Suprapubic skin (tissue), 4 donors: ENCODE measurements around the gene GPSM3. TPM values are rescaled to one million over a fixed set of nuclear protein-coding genes. Genes with fewer than 3 reads are reported as not detected.

Source experiments
- DNase-seq, 2 donors: peaks; one replicate each; pipeline ENCODE4 v3.0.0-alpha.2; 2019; ENCODE audit warnings: low spot score in 2 of 2
- H3K27ac ChIP-seq: fragments of 200-600 bp; sonication (generic); one replicate; pipeline ENCODE4 v1.5.1; 2019
- H3K27me3 ChIP-seq: fragments of 200-600 bp; sonication (generic); one replicate; pipeline ENCODE4 v1.5.1; 2019
- H3K36me3 ChIP-seq: fragments of 200-600 bp; sonication (generic); one replicate; pipeline ENCODE4 v1.5.1; 2019
- H3K4me1 ChIP-seq: fragments of 200-600 bp; sonication (generic); one replicate; pipeline ENCODE4 v1.5.1; 2019
- H3K4me3 ChIP-seq: fragments of 200-600 bp; sonication (generic); one replicate; pipeline ENCODE4 v1.5.1; 2019; ENCODE audit warnings: mild to moderate bottlenecking
- H3K9me3 ChIP-seq: fragments of 200-600 bp; sonication (generic); one replicate; pipeline ENCODE4 v1.5.1; 2019
- EP300 ChIP-seq: sonication (generic); formaldehyde crosslinking; IDR thresholded peaks from one replicate; pipeline ENCODE4 v1.6.1; 2017; ENCODE audit warnings: antibody characterized with exemption
- POLR2A ChIP-seq, 2 donors: fragments of 450-650 bp; IDR thresholded peaks; one replicate each; pipeline ENCODE4 v1.6.1; 2017; ENCODE audit warnings: antibody characterized with exemption in 2 of 2, mild to moderate bottlenecking in 2 of 2, moderate library complexity in 2 of 2
- POLR2AphosphoS5 ChIP-seq, 3 donors: sonication (generic); formaldehyde crosslinking; IDR thresholded peaks; one replicate each; pipeline ENCODE4 v1.6.1; 2017; ENCODE audit warnings: antibody characterized with exemption in 3 of 3
- WGBS: methylation state at CpG from one replicate; pipeline ENCODE4 v1.1.5; 2018; 5-methylcytosine and 5-hydroxymethylcytosine counted together
- total RNA-seq, 4 donors: library from RNA; depleted of rRNA; stranded (reverse); fragments of >200 nt; gene quantifications; one replicate each; pipeline ENCODE4 v1.1.0, GENCODE V29; 2016
- TF ChIP-seq, protein P1 (sequence below), 2 donors: fragments of 200-600 bp in 1 of 2; fragments of 450-650 bp in 1 of 2; sonication (generic) in 1 of 2; IDR thresholded peaks; one replicate each; pipeline ENCODE4 v1.5.1; 2016 to 2019; ENCODE audit warnings: antibody characterized with exemption in 2 of 2, mild to moderate bottlenecking in 1 of 2, moderate library complexity in 1 of 2

GPSM3 gene
- total RNA-seq, 4 donors from 2014 or later = 4.8 to 5.5 (median 5.1) TPM

DNA sequence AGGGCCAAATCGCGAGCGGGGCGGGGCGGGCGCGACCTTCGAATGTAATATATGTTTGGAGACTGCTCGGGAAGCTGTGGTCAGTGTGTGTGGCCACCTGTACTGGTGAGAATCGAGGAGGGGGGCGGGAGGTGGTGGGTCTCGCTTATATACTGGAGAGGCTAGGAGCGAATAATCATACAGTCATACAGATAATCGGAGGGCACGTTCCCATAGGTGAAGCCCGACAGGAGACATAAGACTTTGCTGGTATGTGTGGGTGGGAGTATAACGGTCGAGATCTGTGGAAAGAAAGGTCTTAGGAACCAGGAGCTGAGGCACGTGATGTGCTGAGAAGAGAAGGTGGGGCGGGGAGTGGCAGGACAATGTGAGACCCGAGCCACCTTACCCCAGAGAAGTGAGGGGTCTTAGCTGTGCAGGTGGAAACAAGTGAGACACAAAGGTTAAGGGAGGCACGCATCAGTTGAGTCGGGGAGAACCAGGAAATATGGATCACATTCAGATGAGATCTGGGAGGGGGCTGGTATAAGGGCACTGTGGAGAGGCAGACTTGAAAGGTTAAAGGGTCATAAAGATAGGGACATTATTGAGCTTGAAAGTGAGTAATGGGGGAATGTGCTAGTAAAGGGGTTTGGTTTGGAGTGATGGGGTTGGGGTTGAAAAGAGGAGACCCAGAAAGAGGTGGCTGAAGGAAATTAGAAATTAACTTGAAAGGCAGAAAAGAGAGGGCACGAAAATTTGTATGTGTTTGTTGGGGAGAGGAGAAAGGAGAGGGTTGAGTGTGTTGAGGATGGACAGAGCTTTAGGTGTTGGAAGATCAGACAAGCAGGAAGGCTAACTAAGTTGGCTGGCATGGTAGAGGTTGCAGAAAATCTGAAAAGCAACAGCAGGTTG lies 13.6 kb downstream of the GPSM3 start:
- WGBS = 3% methylated on average over 24 of the region's 24 CpGs
- Histone ChIP-seq H3K4me3 (peak overlapping the region; percentile 93), H3K9me3 (no peaks in the 10 kb centered on the region), H3K27ac (peak overlapping the region; percentile 96), H3K27me3 (no peaks in the 10 kb centered on the region), H3K36me3 (peaks cover 26% of the 10 kb centered on the region), H3K4me1 (peaks cover 60% of the 10 kb centered on the region)
- no peak for DNase-seq
- TF ChIP-seq POLR2AphosphoS5 (IDR thresholded peaks at IDR 0.05) (no peak), EP300 (no peak)
- TF ChIP-seq, protein P1, sequence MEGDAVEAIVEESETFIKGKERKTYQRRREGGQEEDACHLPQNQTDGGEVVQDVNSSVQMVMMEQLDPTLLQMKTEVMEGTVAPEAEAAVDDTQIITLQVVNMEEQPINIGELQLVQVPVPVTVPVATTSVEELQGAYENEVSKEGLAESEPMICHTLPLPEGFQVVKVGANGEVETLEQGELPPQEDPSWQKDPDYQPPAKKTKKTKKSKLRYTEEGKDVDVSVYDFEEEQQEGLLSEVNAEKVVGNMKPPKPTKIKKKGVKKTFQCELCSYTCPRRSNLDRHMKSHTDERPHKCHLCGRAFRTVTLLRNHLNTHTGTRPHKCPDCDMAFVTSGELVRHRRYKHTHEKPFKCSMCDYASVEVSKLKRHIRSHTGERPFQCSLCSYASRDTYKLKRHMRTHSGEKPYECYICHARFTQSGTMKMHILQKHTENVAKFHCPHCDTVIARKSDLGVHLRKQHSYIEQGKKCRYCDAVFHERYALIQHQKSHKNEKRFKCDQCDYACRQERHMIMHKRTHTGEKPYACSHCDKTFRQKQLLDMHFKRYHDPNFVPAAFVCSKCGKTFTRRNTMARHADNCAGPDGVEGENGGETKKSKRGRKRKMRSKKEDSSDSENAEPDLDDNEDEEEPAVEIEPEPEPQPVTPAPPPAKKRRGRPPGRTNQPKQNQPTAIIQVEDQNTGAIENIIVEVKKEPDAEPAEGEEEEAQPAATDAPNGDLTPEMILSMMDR (IDR thresholded peaks at IDR 0.05) = no peak

DNA sequence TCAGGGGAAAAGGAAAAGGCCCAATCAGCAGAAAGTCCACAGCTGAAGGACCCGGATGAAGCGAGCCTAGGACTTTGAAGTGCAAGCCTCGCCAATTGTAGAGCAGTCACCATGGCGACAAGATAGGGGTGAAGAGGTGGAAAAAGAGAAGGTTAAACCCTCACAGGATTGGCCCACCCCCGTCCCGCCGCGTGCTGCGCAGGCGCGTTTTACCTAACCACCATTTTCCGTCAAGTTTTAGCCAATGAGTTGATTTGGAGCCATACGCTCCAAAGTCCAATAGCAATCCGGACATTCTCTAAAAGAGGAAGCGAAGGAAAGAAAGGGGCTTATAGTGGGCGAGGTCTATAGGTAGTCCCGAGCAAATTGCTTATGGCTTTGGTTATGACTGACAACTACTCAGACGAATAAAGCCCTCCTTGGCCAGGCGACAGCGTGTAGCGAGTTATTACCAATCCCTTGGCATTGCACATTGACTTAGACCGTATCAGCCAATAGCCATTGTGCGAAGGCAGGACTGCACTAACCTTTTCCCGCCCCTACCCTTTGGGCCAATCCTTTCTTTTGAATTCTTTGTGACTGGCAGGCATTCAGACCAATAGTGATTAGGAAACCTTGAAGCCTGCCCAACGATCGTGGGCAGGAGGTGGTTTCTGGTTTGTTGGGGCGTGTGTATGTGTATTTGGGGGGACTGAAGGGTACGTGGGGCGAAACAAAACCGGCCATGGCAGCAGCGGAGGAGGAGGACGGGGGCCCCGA lies 14.5 kb downstream of the GPSM3 start, which contains the start of gene RNF5:
Gene RNF5 (plus strand): TSS at position 618 of the 759 bp plus-strand sequence. CDS start 107 bp downstream, at position 725.
- TF ChIP-seq EP300 (no peak), POLR2AphosphoS5 (IDR thresholded peaks at IDR 0.05) (peak in 2 of 3 donors; percentile 40 to 96), POLR2A (IDR thresholded peaks at IDR 0.05) (no peak)
- under 1% methylated on average over 33 of the region's 33 CpGs for WGBS
- Histone ChIP-seq H3K4me1 (peaks cover 67% of the 10 kb centered on the region), H3K27ac (peak within 1 kb of the TSS; percentile 96), H3K4me3 (peak within 1 kb of the TSS; percentile 93), H3K36me3 (peaks cover 19% of the 10 kb centered on the region), H3K27me3 (no peaks in the 10 kb centered on the region), H3K9me3 (no peaks in the 10 kb centered on the region)
- peak; percentile 99 for DNase-seq

DNA sequence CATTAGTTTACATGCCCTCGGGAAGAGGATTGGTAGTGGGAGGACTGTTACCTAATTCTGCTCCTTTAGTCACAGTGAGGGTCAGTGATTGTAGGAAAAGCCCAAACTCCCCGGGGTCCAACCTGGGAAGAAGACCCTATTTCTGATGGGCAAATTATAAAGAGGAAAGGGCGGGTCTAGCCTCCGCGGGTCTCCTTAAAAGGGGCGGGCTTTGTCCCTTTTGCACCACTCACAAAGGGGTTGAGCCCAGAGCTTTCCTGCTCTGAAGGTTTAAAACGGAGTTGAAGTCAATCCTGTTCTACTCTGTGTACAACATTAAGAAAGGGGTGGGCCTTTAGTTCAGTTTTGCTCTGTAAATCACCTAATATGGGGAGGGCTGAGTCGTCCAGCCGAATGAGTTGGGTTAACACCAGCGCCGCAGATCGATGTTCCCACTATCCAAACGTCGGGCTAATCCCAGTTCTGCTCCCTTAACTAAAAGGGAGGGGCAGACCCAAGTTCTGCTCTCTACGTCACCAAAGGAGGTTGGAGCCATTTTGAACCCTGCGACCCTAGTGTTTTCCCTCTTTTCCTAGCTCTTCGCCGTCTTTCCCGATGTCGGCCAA lies 15.2 kb downstream of the GPSM3 start:
- WGBS = under 1% methylated on average over 20 of the region's 20 CpGs
- H3K36me3 ChIP-seq = peaks cover 18% of the 10 kb centered on the region
- H3K4me1 ChIP-seq = peaks cover 72% of the 10 kb centered on the region
- H3K9me3 ChIP-seq = no peaks in the 10 kb centered on the region
- TF ChIP-seq POLR2AphosphoS5 (IDR thresholded peaks at IDR 0.05) (no peak), POLR2A (IDR thresholded peaks at IDR 0.05) (peak in 1 of 2 donors; percentile 34), EP300 (no peak)
- TF ChIP-seq, protein P1 (IDR thresholded peaks at IDR 0.05) = no peak
- no peak for DNase-seq
- peak overlapping the region; percentile 96 for H3K27ac ChIP-seq
- no peaks in the 10 kb centered on the region for H3K27me3 ChIP-seq
- peak overlapping the region; percentile 93 for H3K4me3 ChIP-seq

DNA sequence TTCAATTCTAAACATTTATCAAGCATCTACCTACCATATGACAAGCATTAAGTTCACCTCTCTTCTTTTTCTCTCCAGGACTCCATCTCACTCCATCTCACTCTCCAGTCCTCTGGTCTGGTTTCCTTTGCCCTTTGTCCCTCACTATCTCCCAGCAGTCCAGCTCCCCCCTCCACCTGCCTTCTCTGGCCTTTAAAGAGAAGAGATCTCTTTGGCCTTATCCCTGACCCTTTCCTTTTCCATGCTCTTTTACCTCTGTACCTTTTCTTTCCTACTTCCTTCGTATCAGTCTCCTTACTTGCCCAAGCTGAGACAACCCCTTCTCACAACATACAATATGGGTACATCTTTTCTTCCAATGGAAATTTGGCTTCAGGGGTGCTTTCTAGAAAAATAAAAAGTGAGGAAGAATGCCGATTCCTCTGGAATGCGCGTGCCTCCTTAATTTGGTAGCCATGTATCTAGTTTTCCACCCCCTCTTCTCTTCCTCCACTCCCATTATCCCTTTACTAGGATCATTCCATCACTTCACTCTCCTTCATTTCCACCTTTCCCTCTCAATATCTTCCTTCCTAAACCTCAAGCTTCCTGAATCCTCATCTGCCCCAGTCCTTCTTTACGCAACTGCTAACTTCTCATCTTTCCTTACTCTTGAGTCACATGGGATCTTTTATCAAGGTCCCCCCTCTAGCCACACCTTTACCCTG lies 15.8 kb downstream of the GPSM3 start:
- H3K4me1 ChIP-seq = peaks cover 67% of the 10 kb centered on the region
- WGBS = 16% methylated on average over 5 of the region's 5 CpGs

More for the DNA sequence above, 15.8 kb downstream of the GPSM3 start:
- Histone ChIP-seq H3K27ac (peak overlapping the region; percentile 96), H3K4me3 (peak overlapping the region; percentile 93), H3K36me3 (peaks cover 17% of the 10 kb centered on the region), H3K27me3 (no peaks in the 10 kb centered on the region), H3K9me3 (no peaks in the 10 kb centered on the region)
- DNase-seq = no peak
- no peak for TF ChIP-seq POLR2AphosphoS5 (IDR thresholded peaks at IDR 0.05)
- TF ChIP-seq, protein P1 (IDR thresholded peaks at IDR 0.05) = no peak
- no peak for TF ChIP-seq EP300
- no peak for TF ChIP-seq POLR2A (IDR thresholded peaks at IDR 0.05)
